ENCODE results near the gene DGKE. TPM values are rescaled to one million over a fixed set of nuclear protein-coding genes. Genes with fewer than 3 reads are reported as not detected.
A peak's percentile ranks its signal among the peaks of the same experiment; 100 is the strongest.

DGKE gene
- total RNA-seq, result 5.1 and 8.4 TPM in 2 replicates

DNA sequence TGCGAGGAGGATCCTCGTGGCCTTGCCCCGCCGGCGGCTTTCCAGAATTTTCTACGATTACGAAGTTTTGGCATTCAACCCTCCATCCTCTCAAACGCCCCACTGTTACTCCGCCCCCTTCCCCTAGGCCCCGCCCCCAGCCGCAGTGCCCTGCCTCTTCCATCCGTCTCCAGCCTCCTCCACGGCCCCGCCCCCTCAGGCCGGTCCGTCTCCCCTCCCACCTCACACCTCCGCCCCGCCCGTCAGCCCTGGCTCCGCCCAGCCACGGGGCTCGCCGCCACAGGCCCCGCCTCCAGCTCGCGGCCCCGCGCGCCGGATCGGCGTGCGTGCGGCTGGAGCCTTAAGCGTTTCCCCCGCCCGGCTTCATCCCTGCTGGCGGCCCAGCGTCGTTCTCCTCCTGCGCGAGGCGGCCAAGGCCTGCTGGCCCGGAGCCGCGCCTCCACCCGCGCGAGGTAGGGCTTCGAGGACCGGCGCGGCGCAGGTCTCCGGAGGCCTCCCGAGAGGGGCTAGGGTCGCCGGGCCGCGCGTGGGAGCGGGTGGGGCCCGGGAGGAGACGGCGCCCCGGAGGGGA, at the start of gene DGKE, which contains the start of gene C17orf67:
Gene DGKE (plus strand): TSS at position 343 of the 571 bp plus-strand sequence. CDS start 645 bp downstream, outside the sequence.
Gene C17orf67 (minus strand): TSS at position 112 of the 571 bp plus-strand sequence. CDS start 18,110 bp downstream, outside the sequence.
- no peak for TF ChIP-seq CTCF (IDR thresholded peaks at IDR 0.05; ENCODE audit: insufficient read depth, low read length, severe bottlenecking)
- H3K27me3 ChIP-seq (ENCODE audit: control insufficient read depth, insufficient read depth, low read length), result no peaks in the 10 kb centered on the region
- FAIRE-seq, result no peak
- peak; percentile 77 for DNase-seq (ENCODE audit: low read depth)
- H3K36me3 ChIP-seq (ENCODE audit: control insufficient read depth, insufficient read depth, low read length), result no peaks in the 10 kb centered on the region
- H3K4me3 ChIP-seq (ENCODE audit: low read depth, low read length), result peak within 1 kb of the TSS; percentile 82

DNA sequence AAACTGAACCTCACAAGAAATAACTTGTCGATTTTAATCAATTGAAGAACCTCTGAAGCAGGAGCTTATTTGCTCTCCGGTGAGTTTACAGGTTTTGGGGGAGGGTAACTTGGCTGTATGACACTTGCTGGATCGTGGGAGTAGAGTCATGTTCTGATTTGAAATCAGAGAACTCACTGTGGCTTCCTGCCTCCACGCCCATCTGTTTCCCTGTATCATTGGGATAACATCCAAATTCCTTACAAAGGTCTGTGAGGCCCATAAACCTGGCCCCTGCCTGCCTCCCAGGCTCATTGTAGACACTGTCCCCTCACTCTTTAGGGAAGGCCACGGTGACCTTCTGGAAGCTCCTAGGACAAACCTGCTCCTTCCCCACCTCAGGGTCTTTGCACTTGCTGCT, 48.5 kb upstream of the DGKE start:
- no peak for FAIRE-seq
- Histone ChIP-seq H3K4me3 (ENCODE audit: low read depth, low read length) (no peak overlapping the region), H3K27me3 (ENCODE audit: control insufficient read depth, insufficient read depth, low read length) (no peaks in the 10 kb centered on the region), H3K36me3 (ENCODE audit: control insufficient read depth, insufficient read depth, low read length) (no peaks in the 10 kb centered on the region)
- TF ChIP-seq CTCF (IDR thresholded peaks at IDR 0.05; ENCODE audit: insufficient read depth, low read length, severe bottlenecking), result no peak
- DNase-seq (ENCODE audit: low read depth), result peak; percentile 89

- no peak for TF ChIP-seq CTCF (IDR thresholded peaks at IDR 0.05; ENCODE audit: insufficient read depth, low read length, severe bottlenecking)
- H3K36me3 ChIP-seq (ENCODE audit: control insufficient read depth, insufficient read depth, low read length), result no peaks in the 10 kb centered on the region
- FAIRE-seq (no peak), DNase-seq (ENCODE audit: low read depth) (peak; percentile 37)
- no peak overlapping the region for H3K4me3 ChIP-seq (ENCODE audit: low read depth, low read length)
- no peaks in the 10 kb centered on the region for H3K27me3 ChIP-seq (ENCODE audit: control insufficient read depth, insufficient read depth, low read length)
Measured at GRCh38 chr17:56785997-56786680, 47.8 kb upstream of the DGKE start.

DNA sequence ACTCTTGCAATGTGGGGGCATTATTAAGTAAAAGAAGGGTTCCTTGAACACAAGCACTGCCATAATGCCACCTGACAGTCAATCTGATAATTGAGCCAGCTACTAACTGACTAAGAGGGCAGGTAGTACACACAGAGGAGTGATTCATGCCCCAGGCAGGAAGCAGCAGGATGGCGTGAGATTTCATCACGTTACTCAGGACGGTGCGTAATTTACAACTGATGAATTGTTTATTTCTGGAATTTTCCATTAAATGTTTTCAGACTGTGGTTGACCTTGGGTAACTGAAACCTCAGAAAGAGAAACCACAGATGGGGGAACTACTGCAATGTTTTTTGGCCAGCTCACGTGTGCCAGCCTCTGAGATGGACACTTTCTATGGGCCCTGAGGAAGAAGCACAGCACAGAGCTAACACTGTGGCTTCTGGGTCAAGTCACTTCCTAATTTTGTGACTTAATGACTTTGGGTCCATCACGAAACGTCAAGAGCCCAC, 46.9 kb upstream of the DGKE start:
- no peak for TF ChIP-seq CTCF (IDR thresholded peaks at IDR 0.05; ENCODE audit: insufficient read depth, low read length, severe bottlenecking)
- Histone ChIP-seq H3K36me3 (ENCODE audit: control insufficient read depth, insufficient read depth, low read length) (no peaks in the 10 kb centered on the region), H3K4me3 (ENCODE audit: low read depth, low read length) (no peak overlapping the region), H3K27me3 (ENCODE audit: control insufficient read depth, insufficient read depth, low read length) (no peaks in the 10 kb centered on the region)
- no peak for FAIRE-seq
- peak; percentile 99 for DNase-seq (ENCODE audit: low read depth)

- H3K4me3 ChIP-seq (ENCODE audit: low read depth, low read length), result no peak overlapping the region
- H3K27me3 ChIP-seq (ENCODE audit: control insufficient read depth, insufficient read depth, low read length), result no peaks in the 10 kb centered on the region
- no peaks in the 10 kb centered on the region for H3K36me3 ChIP-seq (ENCODE audit: control insufficient read depth, insufficient read depth, low read length)
- no peak for TF ChIP-seq CTCF (IDR thresholded peaks at IDR 0.05; ENCODE audit: insufficient read depth, low read length, severe bottlenecking)
- FAIRE-seq, result no peak
- DNase-seq (ENCODE audit: low read depth), result no peak
Measured at GRCh38 chr17:56792267-56792666, 41.7 kb upstream of the DGKE start.

All from bronchial epithelial cell (primary cell).